Activated CD4-positive, CD25-positive, alpha-beta regulatory T cell treated with anti-CD3 and anti-CD28 coated beads, Interleukin-2, amount 50 U/mL, for 24 hours (primary cell): ENCODE data around the gene MPP4.

Source experiments
- ATAC-seq, 2 donors: fragments of 150-1000 bp; cut with Tn5 transposase; one replicate each; pipeline ENCODE4 v1.10.0; 2021; ENCODE audit warnings: mild to moderate bottlenecking in 1 of 2, moderate library complexity in 1 of 2

The MPP4 gene, protein sequence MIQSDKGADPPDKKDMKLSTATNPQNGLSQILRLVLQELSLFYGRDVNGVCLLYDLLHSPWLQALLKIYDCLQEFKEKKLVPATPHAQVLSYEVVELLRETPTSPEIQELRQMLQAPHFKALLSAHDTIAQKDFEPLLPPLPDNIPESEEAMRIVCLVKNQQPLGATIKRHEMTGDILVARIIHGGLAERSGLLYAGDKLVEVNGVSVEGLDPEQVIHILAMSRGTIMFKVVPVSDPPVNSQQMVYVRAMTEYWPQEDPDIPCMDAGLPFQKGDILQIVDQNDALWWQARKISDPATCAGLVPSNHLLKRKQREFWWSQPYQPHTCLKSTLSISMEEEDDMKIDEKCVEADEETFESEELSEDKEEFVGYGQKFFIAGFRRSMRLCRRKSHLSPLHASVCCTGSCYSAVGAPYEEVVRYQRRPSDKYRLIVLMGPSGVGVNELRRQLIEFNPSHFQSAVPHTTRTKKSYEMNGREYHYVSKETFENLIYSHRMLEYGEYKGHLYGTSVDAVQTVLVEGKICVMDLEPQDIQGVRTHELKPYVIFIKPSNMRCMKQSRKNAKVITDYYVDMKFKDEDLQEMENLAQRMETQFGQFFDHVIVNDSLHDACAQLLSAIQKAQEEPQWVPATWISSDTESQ

DNA sequence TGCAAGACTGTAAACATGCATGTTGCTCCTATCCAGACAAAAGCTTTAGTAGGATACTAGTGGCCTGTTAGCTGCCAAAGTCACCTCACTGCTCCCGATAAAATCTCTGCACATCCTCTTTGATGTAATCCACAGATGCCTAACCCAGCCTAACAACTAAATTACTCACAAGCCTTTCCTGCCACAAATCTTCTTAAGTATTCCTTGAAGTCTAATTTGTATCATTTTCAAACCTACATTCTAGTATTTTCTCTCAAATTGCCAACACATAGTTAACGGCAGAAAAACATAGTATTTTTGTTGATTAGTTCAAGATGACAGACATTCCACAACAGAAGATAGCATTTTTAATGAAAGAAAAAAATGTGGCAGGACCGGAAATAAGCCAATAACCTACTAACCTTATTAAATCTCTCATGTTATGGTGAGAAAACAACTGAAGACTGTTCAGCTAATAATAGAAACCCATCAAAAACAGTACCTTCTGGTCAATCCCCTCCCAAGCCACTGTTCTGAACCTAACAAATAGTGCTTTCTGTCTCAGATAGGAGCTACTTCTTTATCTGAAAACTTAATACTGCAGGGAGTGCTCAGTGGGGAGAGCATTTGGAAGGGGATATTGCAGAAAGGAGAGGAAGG, at the start of gene MPP4:
MPP4 (minus strand) TSS at position 57 of the 639 bp plus-strand sequence. CDS start 4,690 bp downstream, outside the sequence.
- ATAC-seq = no peak

DNA sequence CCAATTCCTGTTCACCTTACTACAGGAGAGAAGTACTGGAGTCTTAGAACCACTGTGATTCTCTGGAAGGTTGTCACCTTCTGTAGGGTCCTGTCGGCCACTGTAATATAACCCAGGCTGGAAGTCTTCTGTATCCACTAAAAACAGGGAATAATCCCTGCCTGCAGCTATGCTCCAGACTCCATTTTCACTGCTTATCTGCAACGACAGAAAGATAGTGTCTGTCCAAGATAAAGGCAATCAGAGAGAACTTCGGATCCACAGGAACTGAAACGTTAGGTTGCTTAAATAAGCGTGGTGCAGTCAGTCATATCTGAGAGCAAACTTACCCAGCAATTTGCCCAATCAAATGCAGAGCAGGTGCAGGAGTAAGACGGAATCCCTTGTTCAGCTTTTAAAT, 48.1 kb upstream of the MPP4 start:
- no peak for ATAC-seq

DNA sequence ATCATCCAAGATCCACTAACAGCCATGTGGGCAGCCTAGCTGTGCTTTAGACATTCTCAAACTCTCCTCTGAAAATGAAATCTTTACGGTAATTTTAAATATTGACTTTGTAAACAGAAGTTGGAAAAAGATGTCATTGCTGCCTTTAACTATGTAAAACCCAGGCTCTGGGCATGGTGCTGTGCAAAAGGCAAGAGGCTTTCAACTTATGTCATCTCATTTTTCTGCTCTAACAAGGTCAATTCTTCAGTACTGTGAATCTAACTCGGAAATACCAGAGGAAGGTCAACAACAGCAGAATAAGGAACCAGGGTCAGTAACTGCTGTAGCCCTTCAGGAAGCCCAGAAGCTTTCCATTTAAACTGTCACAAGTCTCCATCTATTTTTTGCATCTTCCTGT, 37.0 kb upstream of the MPP4 start:
- no peak for ATAC-seq

DNA sequence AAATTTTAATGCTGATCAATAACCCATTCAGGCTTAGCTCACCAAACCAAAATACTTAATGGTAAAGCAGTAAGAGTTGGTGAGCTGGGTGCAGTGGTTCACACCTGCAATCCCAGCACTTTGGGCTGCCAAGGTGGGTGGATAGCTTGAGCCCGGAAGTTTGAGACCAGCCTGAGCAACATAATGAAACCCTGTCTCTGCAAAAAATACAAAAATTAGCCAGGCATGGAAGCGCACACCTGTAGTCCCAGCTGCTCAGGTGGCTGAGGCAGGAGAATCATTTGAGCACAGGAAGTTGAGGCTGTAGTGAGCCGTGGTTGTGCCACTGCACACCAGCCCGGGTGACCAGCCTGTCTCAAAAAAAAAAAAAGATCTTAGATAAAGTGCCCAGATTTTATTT, 35.7 kb upstream of the MPP4 start:
- ATAC-seq = no peak

DNA sequence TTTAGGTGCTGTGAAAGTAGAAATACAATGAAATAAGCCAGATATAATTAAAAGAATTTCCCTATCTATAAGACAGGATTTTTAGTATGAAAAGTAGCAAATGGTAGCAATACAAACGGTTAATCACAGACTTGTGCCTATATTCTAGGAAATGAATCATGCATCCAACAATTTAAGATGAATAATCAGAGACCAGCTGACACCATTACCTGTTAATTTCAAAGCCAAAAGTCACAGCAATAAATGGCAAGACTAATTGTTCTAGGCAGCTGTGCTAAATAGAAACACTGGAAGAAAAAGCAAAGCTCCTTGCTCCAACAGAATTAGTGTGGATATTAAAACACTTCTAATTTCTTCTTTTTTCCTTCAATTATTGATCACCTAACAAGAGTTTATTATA, 35.1 kb upstream of the MPP4 start:
- no peak for ATAC-seq

DNA sequence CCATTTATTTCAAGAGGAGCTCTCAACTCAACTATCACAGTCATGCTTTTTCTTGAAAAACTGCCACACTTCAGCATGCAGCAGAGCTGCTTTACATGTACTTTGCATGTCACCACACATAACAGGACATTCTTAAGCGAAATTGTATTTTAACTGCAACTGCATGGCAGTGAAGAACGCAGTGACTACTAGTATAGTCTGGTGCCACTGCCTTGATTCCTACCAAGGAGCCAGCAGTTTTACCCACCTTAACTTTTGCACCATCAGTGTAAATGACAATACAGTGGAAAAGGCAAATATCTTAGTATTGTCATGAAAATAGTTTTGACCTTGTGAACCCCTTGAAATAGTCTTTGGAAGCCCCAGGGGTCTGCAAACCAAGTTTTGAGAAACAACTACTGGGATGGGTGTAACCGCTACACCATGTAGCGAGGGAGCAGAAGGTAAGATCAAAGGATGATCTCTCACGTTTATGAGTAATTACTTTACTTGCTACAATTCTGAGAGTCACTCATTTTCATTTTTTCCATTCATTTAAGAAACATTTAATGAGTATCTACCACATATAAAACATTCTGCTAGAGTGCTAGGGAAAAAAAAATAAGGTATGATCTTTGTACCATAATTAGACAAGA, 32.3 kb upstream of the MPP4 start:
- peak; percentile 86 to 89 for ATAC-seq

DNA sequence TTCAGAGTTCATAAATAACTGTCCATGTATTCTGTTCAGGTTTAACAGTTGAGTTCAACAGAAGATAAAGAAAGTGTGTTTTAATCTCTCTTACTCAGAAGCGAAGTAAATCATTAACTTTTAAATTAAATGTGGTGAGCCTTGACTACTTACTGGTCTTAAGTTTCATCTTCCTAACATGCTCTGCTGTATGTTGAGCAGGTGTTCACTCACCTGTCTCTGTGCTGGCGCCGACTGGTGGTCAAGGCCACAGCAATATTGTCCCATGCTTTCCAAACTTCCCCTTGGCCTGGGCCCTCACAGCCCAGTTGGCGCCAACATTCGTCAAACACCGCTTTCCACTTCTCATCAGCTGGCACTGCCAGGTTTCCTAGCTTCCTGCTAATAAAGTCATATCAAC, 17.0 kb upstream of the MPP4 start:
- no peak for ATAC-seq

DNA sequence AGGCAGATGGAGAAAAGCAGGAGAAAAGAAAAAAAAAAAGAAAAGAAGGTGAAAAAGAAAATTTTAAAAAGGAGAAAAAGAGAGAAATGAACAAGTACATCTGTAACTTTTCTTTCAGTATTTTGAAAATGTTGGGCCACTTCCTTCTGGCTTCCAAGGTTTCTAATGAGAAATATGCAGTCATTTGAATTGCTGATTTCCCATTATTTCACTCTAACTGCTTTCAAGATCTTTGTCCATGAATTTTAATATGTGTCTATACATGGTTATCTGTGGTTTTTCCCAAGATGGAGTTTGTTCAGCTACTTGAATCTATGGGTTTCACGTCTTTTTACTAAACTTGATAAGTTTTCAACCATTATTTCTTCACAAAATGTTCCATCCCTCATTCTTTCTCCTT, 14.3 kb upstream of the MPP4 start:
- no peak for ATAC-seq

DNA sequence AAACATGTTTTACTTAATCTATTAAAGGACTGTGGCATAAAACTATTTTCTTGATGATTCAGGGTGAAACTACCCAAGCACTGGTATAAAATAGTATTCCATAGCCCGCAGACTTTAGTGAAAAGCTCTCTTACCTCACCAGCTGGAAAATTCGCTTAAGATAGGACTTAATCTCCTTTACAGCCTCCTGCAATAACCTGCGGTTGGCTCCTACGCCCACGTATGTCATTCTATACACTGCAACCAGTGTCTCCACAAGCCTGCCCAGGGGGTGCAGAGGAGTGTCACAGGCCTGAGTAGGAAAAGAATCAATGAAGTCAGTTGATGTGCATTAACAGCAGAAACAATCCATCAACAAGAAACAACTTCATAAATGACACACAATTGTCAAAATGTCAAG, 11.3 kb upstream of the MPP4 start:
- ATAC-seq = no peak

DNA sequence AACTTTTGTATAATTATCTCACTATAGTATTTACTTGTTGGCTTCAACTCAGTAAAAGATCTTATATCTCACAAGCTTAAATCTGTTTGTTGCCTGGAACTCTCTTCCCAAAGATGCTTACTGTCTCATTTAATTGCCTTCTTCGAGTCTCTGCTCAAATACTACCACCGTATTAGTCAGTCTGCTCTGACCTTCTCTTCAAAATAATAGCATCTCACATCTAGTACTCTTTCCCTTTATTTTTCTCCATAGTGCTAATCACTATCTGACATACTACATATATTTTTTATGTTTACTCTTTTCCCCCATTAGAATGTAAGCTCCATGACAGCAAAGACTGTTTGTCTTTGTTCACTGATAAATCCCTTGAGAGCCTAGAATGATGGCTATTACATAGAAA, 10.6 kb upstream of the MPP4 start:
- ATAC-seq = no peak

DNA sequence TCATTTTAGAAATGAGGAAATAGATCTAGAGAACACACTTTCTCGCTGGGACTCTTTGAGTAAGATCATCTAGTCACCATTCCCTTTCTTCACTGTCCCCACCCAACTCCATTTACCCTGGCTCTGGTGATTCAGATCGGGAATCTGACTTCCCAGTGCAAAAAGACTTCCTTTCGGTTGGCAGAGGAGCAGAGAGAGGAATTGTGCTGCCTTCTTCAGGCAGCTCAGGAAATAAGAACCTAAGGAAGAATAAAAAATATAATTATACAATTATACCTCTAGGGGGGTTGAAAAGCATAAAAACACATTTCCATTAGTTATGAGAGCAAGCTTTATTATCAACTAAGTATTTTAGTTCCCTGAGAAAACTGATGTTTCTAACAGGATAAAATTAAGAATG, 9.3 kb upstream of the MPP4 start:
- ATAC-seq = no peak

DNA sequence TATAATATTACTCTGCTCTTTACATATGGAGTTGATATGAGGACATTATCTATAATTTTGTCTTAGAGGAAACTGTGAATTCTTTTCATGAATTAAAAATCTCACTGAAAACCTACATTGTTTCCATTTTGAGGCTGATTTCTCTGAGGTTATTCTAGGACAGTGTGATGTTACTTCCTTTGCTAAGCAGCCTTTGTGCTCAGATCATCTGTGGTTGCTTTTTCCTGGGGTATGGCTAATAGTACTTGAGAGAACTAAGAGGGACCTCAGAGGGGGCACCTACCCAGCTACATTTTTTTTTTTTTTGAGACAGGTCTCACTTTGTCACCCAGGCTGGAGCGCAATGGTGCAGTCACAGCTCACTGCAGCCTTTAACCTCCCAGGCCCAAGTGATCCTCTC, 8.7 kb upstream of the MPP4 start:
- ATAC-seq = no peak

DNA sequence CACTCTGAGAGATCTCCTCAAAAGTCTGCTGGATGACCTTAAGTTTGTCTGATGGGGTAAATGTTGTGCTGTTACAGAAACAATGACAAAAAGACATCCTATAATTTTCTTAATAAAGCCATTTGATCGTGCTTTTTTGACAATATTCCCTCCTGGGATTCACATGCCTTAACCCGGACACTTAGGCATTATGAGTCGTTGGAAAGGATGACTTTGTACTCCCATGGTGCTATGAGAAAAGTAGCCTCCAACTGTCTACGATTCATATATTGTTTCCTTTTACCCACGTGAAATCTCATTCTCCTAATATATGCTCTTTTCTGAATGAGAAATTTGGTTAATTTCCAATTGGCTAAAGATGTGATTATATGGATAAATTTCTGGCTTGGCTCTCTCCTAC, 6.1 kb upstream of the MPP4 start:
- no peak for ATAC-seq

DNA sequence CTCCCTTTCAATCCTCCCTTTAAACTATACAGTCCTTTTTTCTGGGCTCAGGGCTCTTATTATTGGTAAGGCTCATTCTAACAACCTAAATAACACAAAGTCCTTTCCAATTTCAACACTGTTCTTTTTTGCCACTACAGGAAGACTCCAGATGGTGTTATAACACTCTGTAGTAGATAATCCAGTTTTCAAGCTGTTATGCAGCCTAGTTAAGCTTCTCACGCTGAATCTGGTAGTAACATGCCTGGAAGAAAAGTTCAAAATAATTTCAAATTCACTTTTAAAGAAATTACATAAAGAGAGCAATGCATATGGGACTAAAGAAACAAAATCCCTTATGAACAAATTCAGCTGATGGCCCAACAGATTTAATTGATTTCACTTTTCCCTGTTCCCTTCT, 3.2 kb upstream of the MPP4 start:
- no peak for ATAC-seq

DNA sequence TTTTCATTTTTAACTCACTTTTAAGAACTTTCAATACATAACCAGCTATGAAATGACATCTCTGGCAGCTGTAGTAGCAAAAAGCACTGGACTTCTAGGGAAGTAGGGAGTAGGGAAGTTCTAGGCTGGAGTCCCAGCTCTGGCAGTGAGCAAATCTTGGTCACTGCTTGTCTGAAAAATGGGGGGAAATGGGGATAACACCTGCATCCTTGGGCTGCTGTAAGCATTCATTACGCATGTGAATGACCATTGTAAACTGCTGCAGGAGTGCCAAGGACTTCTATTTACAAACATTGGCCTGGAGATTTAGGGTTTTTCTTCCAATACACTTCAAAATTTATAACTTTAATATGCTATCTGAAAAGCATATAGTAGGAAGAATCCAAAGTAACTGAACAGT, 972 bp upstream of the MPP4 start:
- no peak for ATAC-seq

DNA sequence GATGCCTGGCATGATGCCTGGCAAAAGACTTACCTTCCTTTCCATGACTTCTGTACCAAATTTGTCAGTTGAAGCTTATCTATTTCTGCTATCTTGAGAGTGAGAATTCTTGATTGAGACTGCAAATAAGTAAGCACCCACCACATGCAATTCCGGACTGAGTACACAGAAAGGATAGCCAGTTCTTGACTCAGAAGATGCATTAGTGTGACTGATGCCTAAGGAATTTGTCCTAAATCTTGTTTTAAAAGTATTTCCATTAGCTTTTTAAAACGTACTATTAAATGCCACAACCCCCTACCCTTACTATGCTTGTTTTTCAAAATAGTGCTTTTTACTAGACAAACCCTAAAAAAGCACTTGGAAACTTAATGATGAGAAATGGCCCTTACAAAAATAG, 545 bp downstream of the MPP4 start:
- no peak for ATAC-seq

DNA sequence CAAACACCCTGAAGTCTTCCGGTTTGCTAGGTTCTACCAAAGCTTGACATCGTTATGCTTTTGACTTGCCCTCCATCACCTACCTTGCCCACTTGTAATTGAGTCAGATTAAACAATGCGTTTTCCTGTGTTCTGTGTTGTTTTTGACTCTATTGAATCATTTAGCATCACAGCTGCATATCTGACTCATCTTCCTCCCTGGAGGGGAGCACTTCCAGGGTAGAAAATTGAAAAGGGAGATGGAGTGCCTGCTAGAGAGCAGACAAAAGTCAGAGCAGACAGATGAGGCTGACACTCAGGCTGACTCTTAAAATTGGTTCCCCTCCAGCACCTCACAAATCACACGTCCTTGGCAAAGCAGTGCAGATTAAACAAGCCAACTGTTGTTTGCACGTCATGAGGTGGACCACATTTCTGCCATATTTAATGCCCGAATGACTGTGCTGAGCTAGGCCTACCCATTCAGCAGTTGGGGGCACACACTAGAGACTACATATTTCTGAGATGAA, 2.2 kb downstream of the MPP4 start:
- no peak for ATAC-seq

DNA sequence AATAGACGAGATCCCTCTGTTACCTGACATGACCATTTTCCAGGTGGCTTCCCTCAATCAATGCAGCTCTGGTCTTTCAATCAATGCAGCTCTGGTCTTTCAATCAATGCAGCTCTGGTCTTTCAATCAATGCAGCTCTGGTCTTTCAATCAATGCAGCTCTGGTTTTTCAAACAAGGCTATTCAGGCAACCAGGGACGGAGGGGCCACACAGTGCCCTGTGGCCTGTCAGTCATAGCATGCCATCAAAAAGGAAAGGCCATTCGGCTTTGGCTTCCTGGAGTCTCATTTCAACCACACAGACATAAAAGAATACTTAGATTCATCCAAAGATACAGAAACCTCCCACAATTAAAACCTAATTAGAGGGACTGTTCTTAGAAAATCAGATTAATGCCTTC, 13.3 kb downstream of the MPP4 start:
- no peak for ATAC-seq

DNA sequence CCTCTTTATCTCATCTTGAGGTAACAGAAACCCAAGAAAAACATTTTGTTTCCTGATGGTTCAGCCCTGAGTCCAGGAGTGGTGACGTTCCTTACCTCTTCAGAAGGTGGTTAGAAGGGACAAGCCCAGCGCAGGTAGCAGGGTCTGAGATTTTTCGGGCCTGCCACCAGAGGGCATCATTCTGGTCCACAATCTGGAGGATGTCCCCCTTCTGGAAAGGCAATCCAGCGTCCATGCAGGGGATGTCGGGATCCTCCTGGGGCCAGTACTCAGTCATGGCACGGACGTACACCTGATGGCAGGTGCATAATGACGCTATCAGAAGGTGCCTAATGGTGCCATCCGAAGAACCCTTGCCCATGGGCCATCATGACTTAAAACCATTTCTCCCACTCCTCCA, 17.7 kb downstream of the MPP4 start:
- no peak for ATAC-seq

DNA sequence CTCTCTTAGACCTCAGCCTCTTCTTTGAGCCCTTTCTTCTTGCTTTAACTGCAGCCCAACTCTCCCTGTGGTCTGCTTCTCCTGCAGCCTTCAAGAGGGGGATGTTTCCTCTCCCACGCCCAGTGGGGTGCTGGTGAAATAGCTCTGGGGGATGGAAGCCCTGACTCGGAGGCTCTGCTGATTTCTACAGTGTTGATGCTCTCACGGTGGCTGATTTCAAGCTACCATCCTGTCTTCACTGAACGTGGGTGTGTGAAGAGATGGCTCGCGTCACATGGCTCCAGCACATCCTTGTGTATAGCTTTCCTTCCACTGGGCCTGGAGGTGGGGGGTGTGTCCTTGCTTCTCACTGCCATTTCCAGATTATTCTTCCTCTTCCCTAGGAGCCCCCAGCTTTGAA, 20.0 kb downstream of the MPP4 start:
- ATAC-seq = no peak

DNA sequence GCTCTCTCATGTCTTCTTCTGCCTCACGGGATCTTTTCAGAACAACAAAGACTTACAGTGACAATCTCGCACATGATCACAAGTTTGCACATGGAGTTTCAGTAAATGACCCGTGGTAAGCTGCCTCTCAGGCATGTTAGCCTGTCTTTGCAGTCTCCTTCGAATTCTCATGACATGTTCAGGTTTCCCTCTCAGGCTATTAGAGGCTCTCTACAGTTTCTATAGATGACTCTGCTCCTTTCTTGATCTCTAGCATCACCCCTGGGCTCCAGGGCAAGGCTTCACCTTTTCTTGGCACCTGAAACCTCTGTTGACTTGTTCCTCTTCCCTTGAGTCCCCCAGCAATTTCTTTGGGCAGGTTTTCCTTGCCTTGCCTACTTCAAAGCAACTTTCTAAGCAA, 23.0 kb downstream of the MPP4 start:
- no peak for ATAC-seq

DNA sequence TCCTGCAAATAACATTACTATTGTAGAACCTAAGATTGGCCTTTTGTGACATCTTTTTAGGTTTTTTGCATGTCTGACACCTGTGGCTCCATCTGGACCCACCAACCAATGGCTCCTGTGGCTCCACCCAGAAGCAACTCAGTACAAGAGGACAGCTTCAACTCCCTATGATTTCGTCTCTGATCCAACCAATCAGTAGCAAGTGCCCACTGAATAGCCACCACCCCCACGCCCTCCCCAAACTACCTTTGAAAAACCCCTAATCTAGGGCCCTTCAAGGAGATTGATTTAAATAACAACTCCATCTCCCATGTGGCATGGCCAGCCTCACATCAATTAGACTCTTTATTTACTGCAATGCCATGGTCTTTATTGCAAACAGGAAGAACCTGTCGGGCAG, 23.6 kb downstream of the MPP4 start:
- ATAC-seq = no peak

DNA sequence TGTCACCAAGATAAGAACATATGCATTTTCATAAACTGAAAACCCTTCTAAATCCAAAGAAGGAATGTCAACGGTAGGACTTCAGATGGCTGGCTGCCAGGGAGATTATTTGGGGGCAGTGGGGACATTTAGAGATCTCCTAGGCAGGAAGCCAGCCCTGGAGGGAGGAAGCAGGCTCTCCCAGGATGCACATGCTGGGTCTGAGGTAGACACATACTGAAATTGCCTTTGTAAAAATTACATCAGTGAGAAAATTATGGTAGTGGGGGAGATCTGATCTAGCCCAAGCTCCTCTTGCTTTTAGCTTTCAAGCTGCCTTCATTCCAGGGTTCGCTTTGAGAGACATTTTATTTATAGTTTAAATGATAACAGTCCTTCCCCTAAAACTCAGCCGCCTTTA, 24.1 kb downstream of the MPP4 start:
- no peak for ATAC-seq

DNA sequence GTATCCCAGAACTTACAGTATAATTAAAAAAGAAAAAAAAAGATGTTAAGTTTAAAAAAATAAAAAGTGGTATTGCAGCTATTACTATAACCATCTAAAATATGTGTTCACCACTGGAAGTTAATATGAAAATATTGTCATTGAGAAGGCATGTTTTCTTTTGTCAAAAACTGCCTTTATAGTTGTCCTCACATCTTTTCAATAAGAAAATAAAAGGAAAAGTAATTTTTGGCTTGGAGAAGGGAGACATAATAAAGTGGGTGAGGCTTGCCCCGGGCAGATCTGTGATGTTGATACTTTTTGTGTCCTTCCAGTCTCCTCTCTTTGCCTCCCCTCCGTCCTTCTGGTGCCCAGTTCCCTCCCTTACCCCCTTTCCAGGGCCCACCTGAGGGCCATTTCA, 24.9 kb downstream of the MPP4 start:
- no peak for ATAC-seq
